Erythroblast (primary cell): ENCODE measurements around the gene LMAN2.
A peak's percentile ranks its signal among the peaks of the same experiment; 100 is the strongest.

Experiments used
- GATA1 ChIP-seq: IDR thresholded peaks from 2 replicates; pipeline ENCODE4 v1.6.1; 2011; ENCODE audit warnings: low read depth, mild to moderate bottlenecking, control low read depth, low read length, moderate library complexity
- POLR2A ChIP-seq: IDR thresholded peaks from 2 replicates; pipeline ENCODE4 v1.6.1; 2011; ENCODE audit warnings: mild to moderate bottlenecking, low read length

DNA sequence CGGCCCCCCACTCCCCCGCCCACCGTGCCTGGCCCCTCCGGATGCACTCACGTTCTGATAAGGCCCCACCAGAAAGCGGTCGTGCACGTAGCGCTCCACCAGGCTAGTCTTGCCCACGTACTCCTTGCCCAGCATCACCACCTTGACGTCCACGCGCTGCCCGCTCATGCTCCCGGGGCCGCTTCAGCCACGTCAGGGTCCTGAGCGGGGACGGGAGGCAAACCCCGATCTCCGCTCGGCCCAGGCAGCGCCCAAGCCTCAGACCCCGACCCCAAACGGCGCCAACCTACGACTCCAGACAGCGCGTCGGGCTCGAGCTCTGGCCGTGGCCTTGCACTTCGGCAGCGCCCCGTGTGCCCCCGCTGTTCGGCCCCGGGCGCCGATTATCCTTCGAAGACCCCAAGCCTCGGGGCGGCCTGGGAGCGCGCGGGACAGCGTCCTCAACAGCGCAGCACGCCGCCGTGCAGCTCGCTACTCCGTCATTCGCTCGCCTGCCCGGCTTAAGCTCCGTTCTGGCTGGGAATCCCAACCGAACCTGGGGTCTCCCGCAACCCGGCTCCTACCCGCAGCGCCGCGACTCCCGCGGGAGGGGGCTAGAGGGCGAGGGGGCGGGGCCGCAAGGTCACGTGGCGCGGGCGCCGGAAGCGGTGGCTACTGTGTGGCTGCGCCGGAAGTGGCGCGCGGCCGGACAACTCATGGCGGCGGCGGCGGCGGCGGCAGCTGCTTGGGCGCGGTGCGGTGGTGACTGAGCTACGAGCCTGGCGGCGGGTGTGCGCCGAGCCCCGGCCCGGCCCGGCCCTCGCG lies 48.1 kb downstream of the LMAN2 start, which contains the start of the genes PRELID1 and RAB24:
- TF ChIP-seq POLR2A (peak; percentile 48), GATA1 (no peak)
